Dendritic cell treated with granulocyte-macrophage colony-stimulating factor and Interleukin-4, amounts not matched to agents 40 ng/mL and 50 ng/mL, for 4 days (primary cell): ENCODE results near the gene TTLL11.

ENCODE experiments used
- H3K27ac Mint-ChIP-seq: one replicate; pipeline ENCODE4 v1.8.0; 2022; ENCODE audit warnings: mild to moderate bottlenecking, mixed read lengths
- H3K27me3 Mint-ChIP-seq: one replicate; pipeline ENCODE4 v1.8.0; 2022; ENCODE audit warnings: mild to moderate bottlenecking, mixed read lengths
- H3K36me3 Mint-ChIP-seq: one replicate; pipeline ENCODE4 v1.8.0; 2022; ENCODE audit warnings: low read depth, mixed read lengths
- H3K4me1 Mint-ChIP-seq: one replicate; pipeline ENCODE4 v1.8.0; 2022; ENCODE audit warnings: low read depth, mixed read lengths
- H3K4me3 Mint-ChIP-seq: one replicate; pipeline ENCODE4 v1.8.0; 2022; ENCODE audit warnings: mild to moderate bottlenecking, moderate library complexity, mixed read lengths
- H3K9me3 Mint-ChIP-seq: one replicate; pipeline ENCODE4 v1.8.0; 2022; ENCODE audit warnings: mixed read lengths
- intact Hi-C: fragments of 100-400 bp; cut with micrococcal nuclease; formaldehyde crosslinking; loops from one replicate; pipeline ENCODE4 v1.15.0; 2022

Gene TTLL11

GRCh38 chr9:121890746-121891145 is 202.4 kb downstream of the TTLL11 start:
- Mint-ChIP-seq H3K27me3 (no peaks in the 10 kb centered on the region), H3K36me3 (no peaks in the 10 kb centered on the region), H3K9me3 (no peaks in the 10 kb centered on the region), H3K4me1 (no peaks in the 10 kb centered on the region), H3K27ac (no peak overlapping the region), H3K4me3 (no peak overlapping the region)
- intact Hi-C loops: no loop called here

DNA sequence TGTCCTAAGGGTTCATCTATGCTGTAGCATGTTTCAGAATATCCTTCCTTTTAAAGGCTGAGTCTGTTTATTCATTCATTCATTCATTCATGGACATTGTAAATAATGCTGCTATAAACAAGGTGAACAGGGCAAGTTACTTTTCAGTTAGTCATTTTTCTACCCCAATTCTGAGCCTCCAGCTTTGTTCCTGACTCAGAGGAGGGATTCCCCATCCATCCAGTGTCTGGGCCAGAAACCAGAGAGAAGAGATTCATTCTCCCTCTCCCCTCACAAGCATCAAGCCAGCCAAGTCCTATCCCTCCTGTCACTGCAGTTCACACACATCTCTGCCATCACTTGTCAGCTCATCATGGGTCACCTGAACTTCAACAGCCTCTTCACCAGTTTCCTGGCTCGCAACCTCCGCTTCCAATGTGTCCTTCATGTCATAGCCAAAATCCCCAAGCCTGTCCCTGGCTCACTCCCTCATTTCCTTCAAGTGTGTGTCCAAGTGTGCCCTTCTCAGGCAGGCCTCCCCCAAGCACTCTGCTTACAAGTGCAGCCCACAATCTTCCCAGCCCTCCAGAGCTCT is 203.0 kb downstream of the TTLL11 start:
- no peak overlapping the region for H3K27ac Mint-ChIP-seq

DNA sequence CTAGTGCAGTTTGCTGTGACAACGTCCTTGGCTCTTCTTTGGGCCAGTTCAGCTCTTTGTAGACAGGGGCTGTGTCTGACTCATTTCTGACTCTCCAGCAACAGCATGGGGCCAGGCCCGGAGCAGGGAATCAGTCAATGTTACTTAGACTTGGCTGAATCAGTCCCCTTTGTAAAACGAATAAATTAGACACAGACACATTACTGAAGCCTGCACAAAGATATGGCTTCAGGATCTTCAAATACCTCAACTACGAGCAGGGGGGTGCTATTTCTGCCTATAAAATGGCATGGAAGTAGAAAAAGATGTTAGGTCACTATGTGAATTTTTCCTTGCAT is 204.7 kb downstream of the TTLL11 start:
- H3K9me3 Mint-ChIP-seq: no peaks in the 10 kb centered on the region
- H3K4me3 Mint-ChIP-seq: no peak overlapping the region
- intact Hi-C loops: no loop called here
- H3K27ac Mint-ChIP-seq: no peak overlapping the region
- peaks cover 4% of the 10 kb centered on the region for H3K27me3 Mint-ChIP-seq
- H3K4me1 Mint-ChIP-seq: peaks cover 4% of the 10 kb centered on the region
- H3K36me3 Mint-ChIP-seq: no peaks in the 10 kb centered on the region

More for the DNA sequence above, 203.0 kb downstream of the TTLL11 start:
- intact Hi-C loops: no loop called here
- Mint-ChIP-seq H3K4me1 (peaks cover 1% of the 10 kb centered on the region), H3K4me3 (no peak overlapping the region), H3K36me3 (no peaks in the 10 kb centered on the region), H3K27me3 (peaks cover 2% of the 10 kb centered on the region), H3K9me3 (no peaks in the 10 kb centered on the region)

- Mint-ChIP-seq H3K4me1 (peaks cover 4% of the 10 kb centered on the region), H3K27ac (no peak overlapping the region), H3K36me3 (no peaks in the 10 kb centered on the region), H3K4me3 (no peak overlapping the region), H3K27me3 (peaks cover 4% of the 10 kb centered on the region), H3K9me3 (no peaks in the 10 kb centered on the region)
- intact Hi-C loops: no loop called here
Observed at GRCh38 chr9:121887553-121888437, 205.3 kb downstream of the TTLL11 start.

DNA sequence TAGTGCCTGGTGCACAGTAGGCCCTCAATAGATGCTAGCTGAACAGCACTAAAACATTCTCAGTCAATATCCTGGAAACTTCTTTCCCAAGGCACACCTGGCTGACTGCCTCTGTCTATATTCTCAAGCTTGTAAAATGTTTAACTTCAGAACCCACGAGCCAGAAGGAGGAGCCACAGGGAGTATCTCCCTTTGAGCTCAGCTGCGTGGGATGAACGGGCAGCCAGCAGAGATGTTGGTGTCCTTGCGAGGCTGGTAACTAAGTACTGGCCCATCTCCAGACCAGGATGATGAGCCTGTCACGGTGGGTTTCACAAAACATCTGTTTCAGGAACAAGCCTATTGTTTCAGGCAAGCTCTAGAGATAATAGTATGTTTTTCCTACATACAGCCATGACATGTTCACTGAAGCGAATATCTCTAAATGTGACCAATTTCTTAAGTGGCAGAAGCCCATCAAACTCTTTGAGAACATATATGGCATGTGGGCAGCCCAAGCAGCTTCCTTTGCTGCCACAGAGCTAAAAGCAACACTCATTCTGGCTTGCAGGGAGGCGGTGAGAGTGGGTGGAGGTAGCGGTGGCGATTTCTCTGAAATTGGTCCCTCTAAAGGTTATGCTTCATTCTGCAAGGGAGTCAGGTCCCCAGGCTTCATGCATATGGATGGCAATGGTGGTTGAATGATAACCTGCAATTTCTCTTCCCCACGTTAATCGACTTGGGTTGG is 206.2 kb downstream of the TTLL11 start:
- H3K36me3 Mint-ChIP-seq: no peaks in the 10 kb centered on the region
- H3K9me3 Mint-ChIP-seq: no peaks in the 10 kb centered on the region
- no peak overlapping the region for H3K27ac Mint-ChIP-seq
- intact Hi-C loops: no loop called here
- H3K4me3 Mint-ChIP-seq: no peak overlapping the region
- peaks cover 4% of the 10 kb centered on the region for H3K27me3 Mint-ChIP-seq
- H3K4me1 Mint-ChIP-seq: peaks cover 4% of the 10 kb centered on the region

DNA sequence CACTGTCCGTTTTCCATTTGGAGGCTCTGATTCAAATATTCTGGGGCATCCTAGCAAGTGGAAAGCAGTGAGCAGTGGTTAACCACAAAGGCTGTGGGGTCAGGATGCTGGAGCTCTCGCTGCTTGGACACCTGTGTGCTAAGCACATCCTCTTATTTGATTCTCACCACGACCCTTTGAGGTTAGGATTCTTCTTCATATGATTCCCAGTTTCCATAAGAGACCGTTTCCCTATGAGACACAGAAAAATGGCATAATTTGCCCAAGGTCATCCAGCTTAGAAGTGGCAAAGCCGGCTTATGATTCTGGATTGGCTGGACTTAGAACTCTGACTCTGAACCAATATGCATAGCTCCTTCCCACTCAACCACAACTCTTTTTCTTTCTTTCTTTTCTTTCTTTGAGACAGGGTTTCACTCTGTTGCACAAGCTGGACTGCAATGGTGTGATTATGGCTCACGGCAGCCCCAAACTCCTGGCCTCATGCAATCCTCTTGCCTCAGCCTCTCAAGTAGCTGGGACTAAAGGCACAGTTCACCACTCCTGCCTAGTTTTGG is 207.7 kb downstream of the TTLL11 start:
- no peaks in the 10 kb centered on the region for H3K36me3 Mint-ChIP-seq
- peaks cover 4% of the 10 kb centered on the region for H3K4me1 Mint-ChIP-seq
- H3K27me3 Mint-ChIP-seq: peaks cover 4% of the 10 kb centered on the region
- no peaks in the 10 kb centered on the region for H3K9me3 Mint-ChIP-seq
- no peak overlapping the region for H3K27ac Mint-ChIP-seq
- intact Hi-C loops: no loop called here
- no peak overlapping the region for H3K4me3 Mint-ChIP-seq

- H3K9me3 Mint-ChIP-seq: no peaks in the 10 kb centered on the region
- H3K4me3 Mint-ChIP-seq: no peak overlapping the region
- H3K27me3 Mint-ChIP-seq: peaks cover 4% of the 10 kb centered on the region
- no peak overlapping the region for H3K27ac Mint-ChIP-seq
- intact Hi-C loops: no loop called here
- H3K4me1 Mint-ChIP-seq: peaks cover 4% of the 10 kb centered on the region
- H3K36me3 Mint-ChIP-seq: no peaks in the 10 kb centered on the region
Observed at GRCh38 chr9:121884057-121884541, 209.0 kb downstream of the TTLL11 start.

GRCh38 chr9:121883281-121884056 is 209.6 kb downstream of the TTLL11 start:
- peaks cover 4% of the 10 kb centered on the region for H3K4me1 Mint-ChIP-seq
- H3K27ac Mint-ChIP-seq: no peak overlapping the region
- H3K27me3 Mint-ChIP-seq: peaks cover 4% of the 10 kb centered on the region
- no peak overlapping the region for H3K4me3 Mint-ChIP-seq
- H3K36me3 Mint-ChIP-seq: no peaks in the 10 kb centered on the region
- intact Hi-C loops: no loop called here
- no peaks in the 10 kb centered on the region for H3K9me3 Mint-ChIP-seq

DNA sequence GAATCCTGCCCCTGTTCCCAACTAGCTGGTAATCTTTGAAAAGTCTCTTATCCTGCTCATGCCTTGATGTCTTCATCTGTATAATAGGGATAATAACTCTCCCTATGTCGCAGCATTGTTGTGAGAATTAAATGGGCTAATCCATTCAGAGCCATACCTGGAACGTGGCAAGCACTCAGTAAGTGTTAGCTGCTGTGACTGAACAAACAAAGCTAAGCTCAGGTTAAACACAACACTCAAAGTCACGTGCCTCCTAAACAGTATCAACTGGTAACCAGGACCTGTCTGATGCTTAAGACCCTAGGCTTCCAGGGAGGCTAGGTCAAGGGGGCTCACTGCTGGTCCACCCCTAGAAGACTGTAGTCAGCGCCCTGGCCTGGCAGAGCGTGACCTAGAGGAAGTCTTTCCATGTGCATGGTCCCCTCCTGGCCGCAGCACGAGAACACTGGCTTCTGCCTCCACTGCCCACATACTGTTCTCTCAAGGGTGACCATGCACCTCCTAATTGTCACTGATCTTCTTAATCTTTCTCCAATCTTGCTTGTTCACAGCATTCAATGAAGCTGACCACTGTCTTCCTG is 211.1 kb downstream of the TTLL11 start:
- H3K4me3 Mint-ChIP-seq: no peak overlapping the region
- no peak overlapping the region for H3K27ac Mint-ChIP-seq
- intact Hi-C loops: no loop called here

GRCh38 chr9:121880343-121880898 is 212.7 kb downstream of the TTLL11 start:
- H3K36me3 Mint-ChIP-seq: no peaks in the 10 kb centered on the region

More for the DNA sequence above, 211.1 kb downstream of the TTLL11 start:
- Mint-ChIP-seq H3K4me1 (peaks cover 4% of the 10 kb centered on the region), H3K9me3 (no peaks in the 10 kb centered on the region), H3K27me3 (peaks cover 4% of the 10 kb centered on the region), H3K36me3 (no peaks in the 10 kb centered on the region)

GRCh38 chr9:121878271-121878822 is 214.8 kb downstream of the TTLL11 start:
- H3K36me3 Mint-ChIP-seq: no peaks in the 10 kb centered on the region
- H3K4me1 Mint-ChIP-seq: peaks cover 4% of the 10 kb centered on the region
- H3K9me3 Mint-ChIP-seq: no peaks in the 10 kb centered on the region
- H3K4me3 Mint-ChIP-seq: no peak overlapping the region
- H3K27me3 Mint-ChIP-seq: no peaks in the 10 kb centered on the region
- intact Hi-C loops: no loop called here
- no peak overlapping the region for H3K27ac Mint-ChIP-seq

More at GRCh38 chr9:121880343-121880898, 212.7 kb downstream of the TTLL11 start:
- H3K4me3 Mint-ChIP-seq: no peak overlapping the region
- intact Hi-C loops: no loop called here
- H3K9me3 Mint-ChIP-seq: no peaks in the 10 kb centered on the region
- peaks cover 4% of the 10 kb centered on the region for H3K27me3 Mint-ChIP-seq
- peaks cover 4% of the 10 kb centered on the region for H3K4me1 Mint-ChIP-seq
- no peak overlapping the region for H3K27ac Mint-ChIP-seq

DNA sequence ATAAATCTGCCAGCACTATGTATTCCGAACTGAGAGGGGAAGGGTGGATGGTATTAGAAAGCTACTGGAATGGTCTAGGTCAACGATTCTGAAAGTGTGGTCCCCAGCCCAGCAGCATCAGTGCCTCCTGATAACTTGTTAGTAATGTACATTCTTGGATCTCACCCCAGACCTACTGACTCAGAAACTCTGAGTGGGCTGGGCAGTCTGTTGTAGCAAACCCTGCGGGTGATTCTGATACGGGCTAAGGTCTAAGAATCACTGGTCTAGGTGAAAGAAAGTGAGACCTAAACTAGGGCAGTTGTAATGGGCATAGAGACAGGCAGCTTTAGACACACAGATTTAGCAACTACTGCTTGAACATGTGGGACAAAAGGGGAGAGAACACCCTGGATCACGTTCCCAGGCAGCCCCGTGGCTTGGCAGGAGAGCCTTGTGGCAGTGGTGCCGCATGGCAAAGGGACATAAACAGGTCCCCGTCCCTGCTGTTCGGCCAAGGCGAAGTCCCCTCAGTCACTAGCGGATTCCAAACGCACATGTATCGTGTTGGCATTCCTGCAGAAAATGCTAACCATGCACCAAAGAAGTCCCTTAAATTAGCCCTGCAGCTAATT is 216.3 kb downstream of the TTLL11 start:
- intact Hi-C loops: no loop called here

More for the DNA sequence above, 216.3 kb downstream of the TTLL11 start:
- Mint-ChIP-seq H3K36me3 (no peaks in the 10 kb centered on the region), H3K9me3 (no peaks in the 10 kb centered on the region), H3K27me3 (no peaks in the 10 kb centered on the region), H3K27ac (no peak overlapping the region), H3K4me1 (peaks cover 5% of the 10 kb centered on the region), H3K4me3 (no peak overlapping the region)
